GM23338 (cell line): ENCODE data around the gene PRR22.

Experiments
- CREB1 ChIP-seq: fragments of 250-450 bp; sonication (Bioruptor Pico); IDR thresholded peaks from 2 replicates; pipeline ENCODE4 v1.5.0; 2020; ENCODE audit warnings: low read depth, mild to moderate bottlenecking, moderate library complexity
- CTCF ChIP-seq, 2 experiments: fragments of 200-600 bp in 1 of 2; sonication (generic) in 1 of 2; conservative IDR thresholded peaks; 2 replicates each; pipeline versions ENCODE4 v1.5.1 to v1.6.1; 2016 to 2017; ENCODE audit warnings: antibody characterized with exemption in 2 of 2, low read depth in 2 of 2, mild to moderate bottlenecking in 2 of 2, moderate library complexity in 1 of 2
- ETS1 ChIP-seq: IDR thresholded peaks from 2 replicates; pipeline ENCODE4 v1.6.1; 2016; ENCODE audit warnings: antibody characterized with exemption
- EZH2 ChIP-seq: fragments of 200-600 bp; sonication (generic); IDR thresholded peaks from one replicate; pipeline ENCODE4 v1.8.0; 2017; ENCODE audit warnings: antibody characterized with exemption, mild to moderate bottlenecking, low read depth; ENCODE audit not compliant: unreplicated experiment
- EZH2phosphoT487 ChIP-seq: fragments of 200-600 bp; sonication (generic); IDR thresholded peaks from one replicate; pipeline ENCODE4 v1.8.1; 2018; ENCODE audit warnings: antibody characterized with exemption; ENCODE audit not compliant: unreplicated experiment
- JUNB ChIP-seq: IDR thresholded peaks from one replicate; pipeline ENCODE4 v1.6.1; 2016; ENCODE audit warnings: antibody characterized with exemption; ENCODE audit not compliant: unreplicated experiment
- NANOG ChIP-seq: IDR thresholded peaks from 2 replicates; pipeline ENCODE4 v1.6.1; 2016; ENCODE audit warnings: antibody characterized with exemption, borderline replicate concordance
- POLR2AphosphoS5 ChIP-seq: IDR thresholded peaks from 2 replicates; pipeline ENCODE4 v1.6.1; 2016; ENCODE audit warnings: antibody characterized with exemption, low read depth
- ZNF114 ChIP-seq: fragments of 250-450 bp; sonication (Bioruptor Pico); IDR thresholded peaks from 2 replicates; pipeline ENCODE4 v1.5.0; 2020; ENCODE audit warnings: mild to moderate bottlenecking, moderate library complexity
- ZNF331 ChIP-seq: fragments of 250-450 bp; sonication (Bioruptor Pico); IDR thresholded peaks from 2 replicates; pipeline ENCODE4 v1.5.0; 2020; ENCODE audit warnings: low read depth, mild to moderate bottlenecking, moderate library complexity
- TF ChIP-seq, protein P1 (sequence below): IDR thresholded peaks from one replicate; pipeline ENCODE4 v1.6.1; 2018; ENCODE audit warnings: antibody characterized with exemption; ENCODE audit not compliant: unreplicated experiment
- TF ChIP-seq, protein P2 (sequence below): fragments of 250-450 bp; sonication (Bioruptor Pico); IDR thresholded peaks from 2 replicates; pipeline ENCODE4 v1.5.0; 2020; ENCODE audit warnings: mild to moderate bottlenecking, moderate library complexity

DNA sequence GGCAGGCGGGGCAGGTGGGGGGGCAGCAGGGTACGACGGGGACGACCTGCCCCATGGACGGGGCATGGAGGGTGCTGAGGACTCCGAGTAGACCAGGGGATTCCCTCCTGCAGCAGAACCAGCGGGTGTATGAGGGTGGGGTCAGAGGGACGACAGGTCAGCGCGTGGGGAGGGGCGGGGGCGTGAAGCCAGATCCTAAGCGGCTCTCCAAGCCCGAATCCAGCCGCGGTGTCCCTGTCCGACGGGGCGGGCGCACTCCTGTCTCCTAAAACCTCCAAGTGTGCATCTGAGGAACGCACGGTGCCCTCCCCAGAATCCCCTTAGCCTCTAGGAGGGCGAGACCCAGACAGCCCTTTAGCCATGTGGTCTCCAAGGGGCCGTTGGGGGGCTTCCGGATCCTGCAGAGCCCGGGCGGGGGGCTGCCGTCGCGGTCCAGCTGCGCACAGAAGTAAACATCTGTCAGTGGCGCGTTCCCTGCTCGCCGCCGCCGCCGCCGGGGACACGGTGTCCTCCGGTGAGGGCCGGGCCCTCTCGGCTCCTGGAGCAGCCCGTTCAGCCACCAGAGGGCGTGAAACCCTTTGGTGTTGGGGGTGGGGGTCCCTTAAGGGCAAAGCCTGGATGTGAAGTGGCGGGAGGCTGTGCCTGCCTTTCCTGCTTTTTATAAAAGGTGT is 21.1 kb upstream of the PRR22 start:
- peak; percentile 79 to 92 for TF ChIP-seq CTCF (conservative IDR thresholded peaks at IDR 0.05; ENCODE audit: low read depth in 2 of 2)
- no peak for TF ChIP-seq JUNB
- no peak for TF ChIP-seq POLR2AphosphoS5
- TF ChIP-seq ETS1: peak; percentile 41; the same call in 1 of the 2 replicates
- no peak for TF ChIP-seq EZH2
- TF ChIP-seq, protein P1, sequence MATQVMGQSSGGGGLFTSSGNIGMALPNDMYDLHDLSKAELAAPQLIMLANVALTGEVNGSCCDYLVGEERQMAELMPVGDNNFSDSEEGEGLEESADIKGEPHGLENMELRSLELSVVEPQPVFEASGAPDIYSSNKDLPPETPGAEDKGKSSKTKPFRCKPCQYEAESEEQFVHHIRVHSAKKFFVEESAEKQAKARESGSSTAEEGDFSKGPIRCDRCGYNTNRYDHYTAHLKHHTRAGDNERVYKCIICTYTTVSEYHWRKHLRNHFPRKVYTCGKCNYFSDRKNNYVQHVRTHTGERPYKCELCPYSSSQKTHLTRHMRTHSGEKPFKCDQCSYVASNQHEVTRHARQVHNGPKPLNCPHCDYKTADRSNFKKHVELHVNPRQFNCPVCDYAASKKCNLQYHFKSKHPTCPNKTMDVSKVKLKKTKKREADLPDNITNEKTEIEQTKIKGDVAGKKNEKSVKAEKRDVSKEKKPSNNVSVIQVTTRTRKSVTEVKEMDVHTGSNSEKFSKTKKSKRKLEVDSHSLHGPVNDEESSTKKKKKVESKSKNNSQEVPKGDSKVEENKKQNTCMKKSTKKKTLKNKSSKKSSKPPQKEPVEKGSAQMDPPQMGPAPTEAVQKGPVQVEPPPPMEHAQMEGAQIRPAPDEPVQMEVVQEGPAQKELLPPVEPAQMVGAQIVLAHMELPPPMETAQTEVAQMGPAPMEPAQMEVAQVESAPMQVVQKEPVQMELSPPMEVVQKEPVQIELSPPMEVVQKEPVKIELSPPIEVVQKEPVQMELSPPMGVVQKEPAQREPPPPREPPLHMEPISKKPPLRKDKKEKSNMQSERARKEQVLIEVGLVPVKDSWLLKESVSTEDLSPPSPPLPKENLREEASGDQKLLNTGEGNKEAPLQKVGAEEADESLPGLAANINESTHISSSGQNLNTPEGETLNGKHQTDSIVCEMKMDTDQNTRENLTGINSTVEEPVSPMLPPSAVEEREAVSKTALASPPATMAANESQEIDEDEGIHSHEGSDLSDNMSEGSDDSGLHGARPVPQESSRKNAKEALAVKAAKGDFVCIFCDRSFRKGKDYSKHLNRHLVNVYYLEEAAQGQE: no peak
- no peak for TF ChIP-seq EZH2phosphoT487
- TF ChIP-seq, protein P2, sequence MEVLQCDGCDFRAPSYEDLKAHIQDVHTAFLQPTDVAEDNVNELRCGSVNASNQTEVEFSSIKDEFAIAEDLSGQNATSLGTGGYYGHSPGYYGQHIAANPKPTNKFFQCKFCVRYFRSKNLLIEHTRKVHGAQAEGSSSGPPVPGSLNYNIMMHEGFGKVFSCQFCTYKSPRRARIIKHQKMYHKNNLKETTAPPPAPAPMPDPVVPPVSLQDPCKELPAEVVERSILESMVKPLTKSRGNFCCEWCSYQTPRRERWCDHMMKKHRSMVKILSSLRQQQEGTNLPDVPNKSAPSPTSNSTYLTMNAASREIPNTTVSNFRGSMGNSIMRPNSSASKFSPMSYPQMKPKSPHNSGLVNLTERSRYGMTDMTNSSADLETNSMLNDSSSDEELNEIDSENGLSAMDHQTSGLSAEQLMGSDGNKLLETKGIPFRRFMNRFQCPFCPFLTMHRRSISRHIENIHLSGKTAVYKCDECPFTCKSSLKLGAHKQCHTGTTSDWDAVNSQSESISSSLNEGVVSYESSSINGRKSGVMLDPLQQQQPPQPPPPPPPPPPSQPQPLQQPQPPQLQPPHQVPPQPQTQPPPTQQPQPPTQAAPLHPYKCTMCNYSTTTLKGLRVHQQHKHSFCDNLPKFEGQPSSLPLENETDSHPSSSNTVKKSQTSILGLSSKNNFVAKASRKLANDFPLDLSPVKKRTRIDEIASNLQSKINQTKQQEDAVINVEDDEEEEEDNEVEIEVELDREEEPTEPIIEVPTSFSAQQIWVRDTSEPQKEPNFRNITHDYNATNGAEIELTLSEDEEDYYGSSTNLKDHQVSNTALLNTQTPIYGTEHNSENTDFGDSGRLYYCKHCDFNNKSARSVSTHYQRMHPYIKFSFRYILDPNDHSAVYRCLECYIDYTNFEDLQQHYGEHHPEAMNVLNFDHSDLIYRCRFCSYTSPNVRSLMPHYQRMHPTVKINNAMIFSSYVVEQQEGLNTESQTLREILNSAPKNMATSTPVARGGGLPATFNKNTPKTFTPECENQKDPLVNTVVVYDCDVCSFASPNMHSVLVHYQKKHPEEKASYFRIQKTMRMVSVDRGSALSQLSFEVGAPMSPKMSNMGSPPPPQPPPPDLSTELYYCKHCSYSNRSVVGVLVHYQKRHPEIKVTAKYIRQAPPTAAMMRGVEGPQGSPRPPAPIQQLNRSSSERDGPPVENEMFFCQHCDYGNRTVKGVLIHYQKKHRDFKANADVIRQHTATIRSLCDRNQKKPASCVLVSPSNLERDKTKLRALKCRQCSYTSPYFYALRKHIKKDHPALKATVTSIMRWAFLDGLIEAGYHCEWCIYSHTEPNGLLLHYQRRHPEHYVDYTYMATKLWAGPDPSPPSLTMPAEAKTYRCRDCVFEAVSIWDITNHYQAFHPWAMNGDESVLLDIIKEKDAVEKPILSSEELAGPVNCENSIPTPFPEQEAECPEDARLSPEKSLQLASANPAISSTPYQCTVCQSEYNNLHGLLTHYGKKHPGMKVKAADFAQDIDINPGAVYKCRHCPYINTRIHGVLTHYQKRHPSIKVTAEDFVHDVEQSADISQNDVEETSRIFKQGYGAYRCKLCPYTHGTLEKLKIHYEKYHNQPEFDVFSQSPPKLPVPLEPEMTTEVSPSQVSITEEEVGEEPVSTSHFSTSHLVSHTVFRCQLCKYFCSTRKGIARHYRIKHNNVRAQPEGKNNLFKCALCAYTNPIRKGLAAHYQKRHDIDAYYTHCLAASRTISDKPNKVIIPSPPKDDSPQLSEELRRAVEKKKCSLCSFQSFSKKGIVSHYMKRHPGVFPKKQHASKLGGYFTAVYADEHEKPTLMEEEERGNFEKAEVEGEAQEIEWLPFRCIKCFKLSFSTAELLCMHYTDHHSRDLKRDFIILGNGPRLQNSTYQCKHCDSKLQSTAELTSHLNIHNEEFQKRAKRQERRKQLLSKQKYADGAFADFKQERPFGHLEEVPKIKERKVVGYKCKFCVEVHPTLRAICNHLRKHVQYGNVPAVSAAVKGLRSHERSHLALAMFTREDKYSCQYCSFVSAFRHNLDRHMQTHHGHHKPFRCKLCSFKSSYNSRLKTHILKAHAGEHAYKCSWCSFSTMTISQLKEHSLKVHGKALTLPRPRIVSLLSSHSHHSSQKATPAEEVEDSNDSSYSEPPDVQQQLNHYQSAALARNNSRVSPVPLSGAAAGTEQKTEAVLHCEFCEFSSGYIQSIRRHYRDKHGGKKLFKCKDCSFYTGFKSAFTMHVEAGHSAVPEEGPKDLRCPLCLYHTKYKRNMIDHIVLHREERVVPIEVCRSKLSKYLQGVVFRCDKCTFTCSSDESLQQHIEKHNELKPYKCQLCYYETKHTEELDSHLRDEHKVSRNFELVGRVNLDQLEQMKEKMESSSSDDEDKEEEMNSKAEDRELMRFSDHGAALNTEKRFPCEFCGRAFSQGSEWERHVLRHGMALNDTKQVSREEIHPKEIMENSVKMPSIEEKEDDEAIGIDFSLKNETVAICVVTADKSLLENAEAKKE (CRISPR knock-in tag): no peak
- TF ChIP-seq CREB1 (CRISPR knock-in tag): no peak
- TF ChIP-seq ZNF114 (CRISPR knock-in tag): no peak
- TF ChIP-seq NANOG: no peak
- TF ChIP-seq ZNF331: no peak
